IMR-90 (cell line): Measurements from ENCODE around the gene GEMIN2. TPM values are rescaled to one million over a fixed set of nuclear protein-coding genes. Genes with fewer than 3 reads are reported as not detected.

Experiments used
- ATAC-seq: fragments of 200-7000 bp; cut with Tn5 transposase; 2 replicates; pipeline ENCODE4 v1.9.1; 2020; ENCODE audit warnings: low read depth, mild to moderate bottlenecking, moderate library complexity
- BruUV-seq: library from RNA; stranded (reverse); fragments of 400-500 nt; replicated peaks from 2 replicates; lab custom pipeline; 2021; lab: Mats Ljungman, UMichigan
- CTCF ChIA-PET: fragments of 300-600 bp; formaldehyde crosslinking; extraction: SDS; loops from one replicate; lab custom pipeline; 2021; ENCODE audit warnings: antibody characterized with exemption; lab: Yijun Ruan, JAX
- POLR2A ChIA-PET: fragments of 300-600 bp; sonication (Branson Sonifier 250); formaldehyde crosslinking; loops from one replicate; lab custom pipeline; 2022; ENCODE audit warnings: antibody characterized with exemption; ENCODE audit not compliant: unreplicated experiment; lab: Charles Lee
- DNase-seq: peaks from one replicate; pipeline ENCODE4 v3.0.0; 2013
- H2AFZ ChIP-seq: replicated peaks from 2 replicates; pipeline ENCODE3; 2013; ENCODE audit warnings: low read length, mild to moderate bottlenecking; ENCODE audit not compliant: poor library complexity
- H2AK5ac ChIP-seq: 2 replicates; pipeline ENCODE4 v1.6.1; 2013; ENCODE audit warnings: low read depth, low read length, inconsistent platforms
- H2AK9ac ChIP-seq: replicated peaks from 2 replicates; pipeline ENCODE3; 2013; ENCODE audit warnings: mild to moderate bottlenecking, low read depth, low read length, moderate library complexity; ENCODE audit not compliant: poor library complexity
- H2BK120ac ChIP-seq: 2 replicates; pipeline ENCODE4 v1.6.1; 2013; ENCODE audit warnings: low read depth, low read length, inconsistent platforms
- H2BK15ac ChIP-seq: 3 replicates; pipeline ENCODE4 v1.6.1; 2013; ENCODE audit warnings: low read depth, low read length, inconsistent platforms
- H2BK20ac ChIP-seq: 2 replicates; pipeline ENCODE4 v1.6.1; 2013; ENCODE audit warnings: low read depth, mild to moderate bottlenecking, inconsistent platforms, low read length, moderate library complexity
- H2BK5ac ChIP-seq: 2 replicates; pipeline ENCODE4 v1.6.1; 2013; ENCODE audit warnings: mild to moderate bottlenecking, low read depth, low read length, inconsistent platforms; ENCODE audit not compliant: poor library complexity, severe bottlenecking
- H3K14ac ChIP-seq: replicated peaks from 2 replicates; pipeline ENCODE4 v1.6.1; 2013; ENCODE audit warnings: low read depth, low read length, inconsistent platforms
- H3K18ac ChIP-seq: 2 replicates; pipeline ENCODE4 v1.6.1; 2013; ENCODE audit warnings: low read depth, low read length, control low read depth
- H3K23ac ChIP-seq: 2 replicates; pipeline ENCODE4 v1.6.1; 2013; ENCODE audit warnings: low read depth, low read length, inconsistent platforms
- H3K27ac ChIP-seq: 2 replicates; pipeline ENCODE4 v1.5.1; 2013; ENCODE audit warnings: mild to moderate bottlenecking, control low read depth, low read length; ENCODE audit not compliant: insufficient read depth
- H3K27me3 ChIP-seq: 2 replicates; pipeline ENCODE4 v1.6.1; 2013; ENCODE audit warnings: low read length; ENCODE audit not compliant: control insufficient read depth, insufficient read depth
- H3K36me3 ChIP-seq: 2 replicates; pipeline ENCODE4 v1.6.1; 2013; ENCODE audit warnings: low read length, mixed read lengths; ENCODE audit not compliant: control insufficient read depth, insufficient read depth
- H3K4ac ChIP-seq: 2 replicates; pipeline ENCODE4 v1.6.1; 2013; ENCODE audit warnings: low read depth, low read length, inconsistent platforms
- H3K4me1 ChIP-seq: 2 replicates; pipeline ENCODE4 v1.6.1; 2013; ENCODE audit warnings: low read length, mixed read lengths; ENCODE audit not compliant: control insufficient read depth, insufficient read depth
- H3K4me2 ChIP-seq: 2 replicates; pipeline ENCODE4 v1.6.1; 2013; ENCODE audit warnings: low read depth, mild to moderate bottlenecking, control low read depth, low read length, moderate library complexity
- H3K4me3 ChIP-seq: 2 replicates; pipeline ENCODE4 v1.5.1; 2013; ENCODE audit warnings: low read depth, mild to moderate bottlenecking, control low read depth, low read length, moderate library complexity; ENCODE audit not compliant: insufficient read depth
- H3K56ac ChIP-seq: 2 replicates; pipeline ENCODE4 v1.6.1; 2013; ENCODE audit warnings: low read length, inconsistent platforms; ENCODE audit not compliant: insufficient read depth; ENCODE audit errors: extremely low read depth
- H3K79me1 ChIP-seq, 2 experiments: 2 replicates each; pipeline ENCODE4 v1.6.1; 2013; ENCODE audit warnings: low read length in 2 of 2, inconsistent platforms in 1 of 2, low read depth in 1 of 2
- H3K9ac ChIP-seq: 2 replicates; pipeline ENCODE4 v1.6.1; 2013; ENCODE audit warnings: low read depth, low read length, control low read depth
- H3K9me1 ChIP-seq: 2 replicates; pipeline ENCODE4 v1.6.1; 2013; ENCODE audit warnings: low read length, inconsistent platforms; ENCODE audit not compliant: insufficient read depth
- H3K9me3 ChIP-seq: 2 replicates; pipeline ENCODE4 v1.6.1; 2013; ENCODE audit warnings: low read length; ENCODE audit not compliant: control insufficient read depth, insufficient read depth
- H4K20me1 ChIP-seq: 2 replicates; pipeline ENCODE4 v1.6.1; 2013; ENCODE audit warnings: low read length, inconsistent platforms; ENCODE audit not compliant: insufficient read depth
- H4K5ac ChIP-seq: 2 replicates; pipeline ENCODE4 v1.6.1; 2013; ENCODE audit warnings: mild to moderate bottlenecking, low read depth, low read length, control low read depth
- H4K8ac ChIP-seq, 2 experiments: 2 replicates each; pipeline ENCODE4 v1.6.1; 2013; ENCODE audit warnings: low read depth in 2 of 2, low read length in 2 of 2, control low read depth in 1 of 2, inconsistent platforms in 1 of 2
- H4K91ac ChIP-seq: 2 replicates; pipeline ENCODE4 v1.6.1; 2013; ENCODE audit warnings: low read depth, low read length, inconsistent platforms; ENCODE audit not compliant: insufficient read depth
- BHLHE40 ChIP-seq: fragments of 150-350 bp; IDR thresholded peaks from 2 replicates; pipeline ENCODE4 v1.6.1; 2016; ENCODE audit warnings: mild to moderate bottlenecking, low read depth, low read length
- CEBPB ChIP-seq: IDR thresholded peaks from 2 replicates; pipeline ENCODE4 v1.6.1; 2012; ENCODE audit warnings: low read depth, low read length, improper control_type of control experiment
- CHD1 ChIP-seq: IDR thresholded peaks from 2 replicates; pipeline ENCODE4 v1.6.1; 2012; ENCODE audit warnings: low read depth, low read length, improper control_type of control experiment
- FOS ChIP-seq: fragments of 150-350 bp; IDR thresholded peaks from 2 replicates; pipeline ENCODE4 v1.6.1; 2016; ENCODE audit warnings: low read depth, low read length
- MAFK ChIP-seq: IDR thresholded peaks from 2 replicates; pipeline ENCODE4 v1.6.1; 2012; ENCODE audit warnings: low read depth, low read length, improper control_type of control experiment
- MAZ ChIP-seq: IDR thresholded peaks from 2 replicates; pipeline ENCODE4 v1.6.1; 2012; ENCODE audit warnings: low read depth, mild to moderate bottlenecking, low read length, improper control_type of control experiment, moderate library complexity, borderline replicate concordance
- MXI1 ChIP-seq: IDR thresholded peaks from 2 replicates; pipeline ENCODE4 v1.6.1; 2012; ENCODE audit warnings: low read depth, mild to moderate bottlenecking, low read length, moderate library complexity, borderline replicate concordance
- NFE2L2 ChIP-seq: fragments of 150-350 bp; IDR thresholded peaks from 2 replicates; pipeline ENCODE4 v1.6.1; 2016; ENCODE audit warnings: low read depth, mild to moderate bottlenecking, low read length
- POLR2A ChIP-seq: IDR thresholded peaks from 2 replicates; pipeline ENCODE4 v1.6.1; 2012; ENCODE audit warnings: mild to moderate bottlenecking, low read depth, low read length
- RAD21 ChIP-seq: IDR thresholded peaks from 2 replicates; pipeline ENCODE4 v1.6.1; 2012; ENCODE audit warnings: low read length, improper control_type of control experiment
- RCOR1 ChIP-seq: IDR thresholded peaks from 2 replicates; pipeline ENCODE4 v1.6.1; 2012; ENCODE audit warnings: mild to moderate bottlenecking, low read length, improper control_type of control experiment; ENCODE audit not compliant: insufficient replicate concordance
- RFX5 ChIP-seq: IDR thresholded peaks from 2 replicates; pipeline ENCODE4 v1.8.0; 2012; ENCODE audit warnings: low read depth, mild to moderate bottlenecking, low read length, moderate library complexity
- SMC3 ChIP-seq: fragments of 150-350 bp; IDR thresholded peaks from 2 replicates; pipeline ENCODE4 v1.6.1; 2016; ENCODE audit warnings: low read depth, mild to moderate bottlenecking, antibody characterized with exemption, low read length, moderate library complexity
- USF2 ChIP-seq: fragments of 150-350 bp; IDR thresholded peaks from 2 replicates; pipeline ENCODE4 v1.6.1; 2017; ENCODE audit warnings: mild to moderate bottlenecking, antibody characterized with exemption, low read length, low read depth
- WGBS, 2 experiments: methylation state at CpG; one replicate each; pipeline versions ENCODE4 v1.1.5 to v1.1.7; 2013; ENCODE audit warnings: missing lambda C conversion rate in 2 of 2; ENCODE audit not compliant: insufficient read length in 1 of 2; ENCODE audit errors: extremely low coverage in 2 of 2; 5-methylcytosine and 5-hydroxymethylcytosine counted together
- dilution Hi-C: fragments of 300-500 bp; cut with HindIII; formaldehyde crosslinking; loops from one replicate; pipeline ENCODE4 v1.14.3; 2018; ENCODE audit warnings: low sequenced_read_pairs; ENCODE audit not compliant: unreplicated experiment
- in situ Hi-C: fragments of 300-500 bp; cut with MboI; formaldehyde crosslinking; loops from 3 replicates; pipeline ENCODE4 v1.14.3; 2019; ENCODE audit warnings: low sequenced_read_pairs, inconsistent platforms, mixed read lengths
- intact Hi-C: fragments of 100-400 bp; cut with micrococcal nuclease; formaldehyde crosslinking; loops from 2 replicates; pipeline ENCODE4 v1.10.0; 2022
- polyA plus RNA-seq, 3 experiments: library from polyadenylated mRNA; depleted of rRNA; stranded (reverse); fragments of >200 nt; gene quantifications; 2 replicates each; pipeline ENCODE4 v1.2.3, GENCODE V29; 2012; ENCODE audit warnings: low replicate concordance in 1 of 3
- total RNA-seq: library from RNA; depleted of rRNA; stranded (reverse); fragments of >200 nt; gene quantifications from 2 replicates; pipeline ENCODE4 v1.2.3, GENCODE V29; 2012
- TF ChIP-seq, protein P1 (sequence below): fragments of 150-350 bp; IDR thresholded peaks from 2 replicates; pipeline ENCODE4 v1.6.1; 2016; ENCODE audit warnings: low read depth, mild to moderate bottlenecking, low read length, moderate library complexity, borderline replicate concordance
- TF ChIP-seq, protein P2 (sequence below): conservative IDR thresholded peaks from 2 replicates; pipeline ENCODE4 v1.5.1; 2012; ENCODE audit warnings: mild to moderate bottlenecking, low read depth, low read length, improper control_type of control experiment

GEMIN2 gene
- total and polyA plus RNA-seq, 2 of the 4 experiments (the other 2 are of a cell fraction) = 10.6 to 11.2 TPM

GRCh38 chr14:39154594-39155189 lies 40.6 kb downstream of the GEMIN2 start:
- no peak overlapping the region for H2AK9ac ChIP-seq
- H4K5ac ChIP-seq = no peak overlapping the region
- no peaks in the 10 kb centered on the region for H3K4me1 ChIP-seq
- peaks cover 4 to 8% of the 10 kb centered on the region in 2 experiments; a peak in 2 of 4 replicates for H3K79me1 ChIP-seq
- H3K4ac ChIP-seq = no peak overlapping the region
- H2AFZ ChIP-seq = no peak overlapping the region
- H2BK15ac ChIP-seq = no peak overlapping the region
- no peak overlapping the region for H3K4me2 ChIP-seq
- no peak overlapping the region for H4K8ac ChIP-seq
- H3K27ac ChIP-seq = no peak overlapping the region
- no peaks in the 10 kb centered on the region for H3K27me3 ChIP-seq
- no peak overlapping the region for H2BK120ac ChIP-seq
- peaks cover 30% of the 10 kb centered on the region for H3K36me3 ChIP-seq
- H3K23ac ChIP-seq = no peak overlapping the region
- 100% methylated on average over 1 of the region's 9 CpGs; no CpG with 5 or more reads in 1 of the 2 experiments for WGBS, 2 experiments
- no peak overlapping the region for H3K18ac ChIP-seq
- in situ Hi-C loops (no loop called here), intact Hi-C loops (no loop called here), dilution Hi-C loops (no loop called here)
- no peak overlapping the region for H2AK5ac ChIP-seq
- no peak overlapping the region for H4K91ac ChIP-seq
- H2BK5ac ChIP-seq = no peak overlapping the region
- BruUV-seq = no TSS peak
- H3K56ac ChIP-seq = no peak overlapping the region
- POLR2A ChIA-PET = no interaction called here
- no peaks in the 10 kb centered on the region for H3K9me3 ChIP-seq
- H4K20me1 ChIP-seq = no peaks in the 10 kb centered on the region
- no peak for ATAC-seq
- peaks cover 5% of the 10 kb centered on the region; the same call in 1 of the 2 replicates for H3K9me1 ChIP-seq
- H2BK20ac ChIP-seq = no peak overlapping the region
- no peak for DNase-seq
- H3K14ac ChIP-seq = no peak overlapping the region
- TF ChIP-seq MAZ = no peak
- no peak for TF ChIP-seq RCOR1
- TF ChIP-seq POLR2A = no peak
- no peak for TF ChIP-seq FOS
- no peak for TF ChIP-seq MAFK
- no peak for TF ChIP-seq NFE2L2
- no peak for TF ChIP-seq SMC3
- no peak for TF ChIP-seq BHLHE40
- TF ChIP-seq RFX5 = no peak
- TF ChIP-seq CHD1 = no peak
- TF ChIP-seq, protein P1, sequence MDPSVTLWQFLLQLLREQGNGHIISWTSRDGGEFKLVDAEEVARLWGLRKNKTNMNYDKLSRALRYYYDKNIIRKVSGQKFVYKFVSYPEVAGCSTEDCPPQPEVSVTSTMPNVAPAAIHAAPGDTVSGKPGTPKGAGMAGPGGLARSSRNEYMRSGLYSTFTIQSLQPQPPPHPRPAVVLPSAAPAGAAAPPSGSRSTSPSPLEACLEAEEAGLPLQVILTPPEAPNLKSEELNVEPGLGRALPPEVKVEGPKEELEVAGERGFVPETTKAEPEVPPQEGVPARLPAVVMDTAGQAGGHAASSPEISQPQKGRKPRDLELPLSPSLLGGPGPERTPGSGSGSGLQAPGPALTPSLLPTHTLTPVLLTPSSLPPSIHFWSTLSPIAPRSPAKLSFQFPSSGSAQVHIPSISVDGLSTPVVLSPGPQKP = no peak
- TF ChIP-seq CEBPB = no peak
- TF ChIP-seq USF2 = no peak
- no peak for TF ChIP-seq MXI1
- TF ChIP-seq, protein P2, sequence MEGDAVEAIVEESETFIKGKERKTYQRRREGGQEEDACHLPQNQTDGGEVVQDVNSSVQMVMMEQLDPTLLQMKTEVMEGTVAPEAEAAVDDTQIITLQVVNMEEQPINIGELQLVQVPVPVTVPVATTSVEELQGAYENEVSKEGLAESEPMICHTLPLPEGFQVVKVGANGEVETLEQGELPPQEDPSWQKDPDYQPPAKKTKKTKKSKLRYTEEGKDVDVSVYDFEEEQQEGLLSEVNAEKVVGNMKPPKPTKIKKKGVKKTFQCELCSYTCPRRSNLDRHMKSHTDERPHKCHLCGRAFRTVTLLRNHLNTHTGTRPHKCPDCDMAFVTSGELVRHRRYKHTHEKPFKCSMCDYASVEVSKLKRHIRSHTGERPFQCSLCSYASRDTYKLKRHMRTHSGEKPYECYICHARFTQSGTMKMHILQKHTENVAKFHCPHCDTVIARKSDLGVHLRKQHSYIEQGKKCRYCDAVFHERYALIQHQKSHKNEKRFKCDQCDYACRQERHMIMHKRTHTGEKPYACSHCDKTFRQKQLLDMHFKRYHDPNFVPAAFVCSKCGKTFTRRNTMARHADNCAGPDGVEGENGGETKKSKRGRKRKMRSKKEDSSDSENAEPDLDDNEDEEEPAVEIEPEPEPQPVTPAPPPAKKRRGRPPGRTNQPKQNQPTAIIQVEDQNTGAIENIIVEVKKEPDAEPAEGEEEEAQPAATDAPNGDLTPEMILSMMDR = no peak
- TF ChIP-seq RAD21 = no peak
- H3K9ac ChIP-seq = no peak overlapping the region
- H3K4me3 ChIP-seq = no peak overlapping the region
- CTCF ChIA-PET = no interaction called here
